OCI-LY1 (cell line): Measurements from ENCODE around the gene FAM210B.
"Not testable (repeated sequence)": the region's sequence is repeated elsewhere in the genome, so short reads cannot be mapped to it uniquely, and the experiment has no call there.

Experiments
- H2AFZ ChIP-seq: fragments of 200-600 bp; sonication (generic), shearing (Covaris generic); 2 replicates; pipeline ENCODE4 v1.6.0; 2014; ENCODE audit warnings: antibody characterized with exemption, mild to moderate bottlenecking, low read length
- H3F3A ChIP-seq: fragments of 200-600 bp; sonication (generic), shearing (Covaris generic); 2 replicates; pipeline ENCODE4 v1.6.0; 2014; ENCODE audit warnings: mild to moderate bottlenecking, antibody characterized with exemption, low read length, moderate library complexity; ENCODE audit not compliant: insufficient read depth
- H3K27ac ChIP-seq: fragments of 200-600 bp; sonication (generic); 2 replicates; pipeline ENCODE4 v1.5.1; 2014; ENCODE audit warnings: low read length, mixed run types, mild to moderate bottlenecking, low read depth; ENCODE audit not compliant: poor library complexity, severe bottlenecking
- H3K27me3 ChIP-seq: fragments of 200-600 bp; sonication (generic); 2 replicates; pipeline ENCODE4 v1.6.0; 2014; ENCODE audit warnings: antibody characterized with exemption, mild to moderate bottlenecking, low read length, moderate library complexity; ENCODE audit not compliant: insufficient read depth
- H3K36me3 ChIP-seq: fragments of 200-600 bp; sonication (generic); 2 replicates; pipeline ENCODE4 v1.6.1; 2014; ENCODE audit warnings: mild to moderate bottlenecking, antibody characterized with exemption, low read length, moderate library complexity, mixed read lengths; ENCODE audit not compliant: insufficient read depth
- H3K4me1 ChIP-seq: fragments of 200-600 bp; sonication (generic); 2 replicates; pipeline ENCODE4 v1.5.1; 2014; ENCODE audit warnings: mild to moderate bottlenecking, low read length, moderate library complexity; ENCODE audit not compliant: insufficient read depth, severe bottlenecking
- H3K4me2 ChIP-seq: fragments of 200-600 bp; sonication (generic), shearing (Covaris generic); 2 replicates; pipeline ENCODE4 v1.6.1; 2014; ENCODE audit warnings: low read length
- H3K4me3 ChIP-seq: fragments of 200-600 bp; sonication (generic); 2 replicates; pipeline ENCODE4 v1.5.1; 2014; ENCODE audit warnings: low read length, low read depth, mild to moderate bottlenecking, mixed read lengths; ENCODE audit not compliant: poor library complexity, severe bottlenecking
- H3K79me2 ChIP-seq: fragments of 200-600 bp; shearing (Covaris generic); 2 replicates; pipeline ENCODE4 v1.6.1; 2016; ENCODE audit warnings: mixed run types, low read length, mixed read lengths; ENCODE audit not compliant: insufficient read depth
- H3K9ac ChIP-seq: fragments of 200-600 bp; sonication (generic), shearing (Covaris generic); 2 replicates; pipeline ENCODE4 v1.6.1; 2014; ENCODE audit warnings: mild to moderate bottlenecking, low read length, mixed read lengths
- H3K9me2 ChIP-seq: fragments of 200-600 bp; sonication (generic), shearing (Covaris generic); 2 replicates; pipeline ENCODE4 v1.6.1; 2014; ENCODE audit warnings: low read depth, mild to moderate bottlenecking, low read length, mixed read lengths
- H3K9me3 ChIP-seq: fragments of 200-600 bp; shearing (Covaris generic); 2 replicates; pipeline ENCODE4 v1.6.1; 2014; ENCODE audit warnings: low read length, mixed read lengths
- H4K20me1 ChIP-seq: fragments of 200-600 bp; sonication (generic), shearing (Covaris generic); 2 replicates; pipeline ENCODE4 v1.6.0; 2016; ENCODE audit warnings: mild to moderate bottlenecking, low read length; ENCODE audit not compliant: insufficient read depth
- EZH2 ChIP-seq: fragments of 200-600 bp; sonication (generic), shearing (Covaris generic); IDR thresholded peaks from 2 replicates; pipeline ENCODE4 v1.8.0; 2017; ENCODE audit warnings: borderline replicate concordance, mixed run types, mild to moderate bottlenecking, antibody characterized with exemption, low read length, moderate library complexity, mixed read lengths
- TF ChIP-seq, protein P1 (sequence below): fragments of 200-600 bp; sonication (generic), shearing (Covaris generic); IDR thresholded peaks from 2 replicates; pipeline ENCODE4 v1.5.1; 2017; ENCODE audit warnings: mild to moderate bottlenecking, antibody characterized with exemption, low read length, moderate library complexity, mixed read lengths

Gene FAM210B

GRCh38 chr20:56409956-56410355 is 51.2 kb downstream of the FAM210B start:
- no peak overlapping the region for H2AFZ ChIP-seq
- no peaks in the 10 kb centered on the region for H3K9me2 ChIP-seq
- H3K79me2 ChIP-seq = no peaks in the 10 kb centered on the region
- peaks cover 12% of the 10 kb centered on the region for H3K4me1 ChIP-seq
- H3K4me3 ChIP-seq = no peak overlapping the region
- no peaks in the 10 kb centered on the region for H3K9me3 ChIP-seq
- no peak overlapping the region for H3K27ac ChIP-seq
- no peak overlapping the region for H3K4me2 ChIP-seq
- H3K36me3 ChIP-seq = peaks cover 41% of the 10 kb centered on the region
- H3K9ac ChIP-seq = no peak overlapping the region
- H3F3A ChIP-seq = no peaks in the 10 kb centered on the region
- H3K27me3 ChIP-seq = no peaks in the 10 kb centered on the region
- no peaks in the 10 kb centered on the region for H4K20me1 ChIP-seq
- TF ChIP-seq, protein P1, sequence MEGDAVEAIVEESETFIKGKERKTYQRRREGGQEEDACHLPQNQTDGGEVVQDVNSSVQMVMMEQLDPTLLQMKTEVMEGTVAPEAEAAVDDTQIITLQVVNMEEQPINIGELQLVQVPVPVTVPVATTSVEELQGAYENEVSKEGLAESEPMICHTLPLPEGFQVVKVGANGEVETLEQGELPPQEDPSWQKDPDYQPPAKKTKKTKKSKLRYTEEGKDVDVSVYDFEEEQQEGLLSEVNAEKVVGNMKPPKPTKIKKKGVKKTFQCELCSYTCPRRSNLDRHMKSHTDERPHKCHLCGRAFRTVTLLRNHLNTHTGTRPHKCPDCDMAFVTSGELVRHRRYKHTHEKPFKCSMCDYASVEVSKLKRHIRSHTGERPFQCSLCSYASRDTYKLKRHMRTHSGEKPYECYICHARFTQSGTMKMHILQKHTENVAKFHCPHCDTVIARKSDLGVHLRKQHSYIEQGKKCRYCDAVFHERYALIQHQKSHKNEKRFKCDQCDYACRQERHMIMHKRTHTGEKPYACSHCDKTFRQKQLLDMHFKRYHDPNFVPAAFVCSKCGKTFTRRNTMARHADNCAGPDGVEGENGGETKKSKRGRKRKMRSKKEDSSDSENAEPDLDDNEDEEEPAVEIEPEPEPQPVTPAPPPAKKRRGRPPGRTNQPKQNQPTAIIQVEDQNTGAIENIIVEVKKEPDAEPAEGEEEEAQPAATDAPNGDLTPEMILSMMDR = no peak
- no peak for TF ChIP-seq EZH2

GRCh38 chr20:56411287-56411686 is 52.5 kb downstream of the FAM210B start:
- peak overlapping the region; percentile 76 for H3K27ac ChIP-seq

DNA sequence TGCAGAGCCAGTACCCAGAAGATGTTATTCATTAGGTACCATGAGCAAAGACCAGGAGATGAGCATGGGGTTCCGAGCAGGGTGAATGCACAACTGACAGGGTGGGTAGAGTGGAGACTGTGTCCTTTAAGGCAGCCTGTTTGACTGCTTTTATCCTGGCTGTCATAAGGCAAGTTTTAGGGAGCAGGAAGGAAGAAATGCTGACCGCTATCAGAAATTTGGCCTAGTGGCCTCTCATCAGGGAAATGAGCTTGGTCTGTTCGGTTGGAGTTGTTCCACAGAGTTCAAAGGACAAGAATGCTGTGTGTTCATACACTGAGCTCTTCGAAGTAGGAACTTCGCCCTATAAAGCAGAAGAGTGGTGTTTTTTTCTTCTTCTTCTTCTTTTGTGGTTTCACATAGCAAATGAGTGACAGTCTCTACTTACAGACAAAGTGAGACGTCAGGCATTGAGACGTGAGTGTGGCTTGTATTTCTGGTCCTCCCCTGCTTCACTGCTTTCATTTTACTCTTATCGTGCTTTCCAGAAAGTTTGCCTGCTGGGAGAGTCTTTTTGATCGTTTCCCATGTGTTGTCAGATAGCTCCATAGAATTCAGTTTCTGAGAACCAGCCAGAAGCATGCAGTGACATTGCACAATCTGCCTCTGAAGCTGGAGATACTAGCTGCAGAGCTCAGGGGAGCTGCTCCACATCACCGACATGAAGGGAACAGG is 53.1 kb downstream of the FAM210B start, which contains the start of gene CASS4:
Gene CASS4 (plus strand): TSS at position 502 of the 714 bp plus-strand sequence. CDS start 199 bp downstream, at position 701.
- Histone ChIP-seq H3K4me2 (peak within 1 kb of the TSS; percentile 25), H3K79me2 (no peaks in the 10 kb centered on the region), H3K36me3 (peaks cover 21% of the 10 kb centered on the region), H3F3A (no peaks in the 10 kb centered on the region), H3K4me1 (peaks cover 12% of the 10 kb centered on the region), H3K9me3 (no peaks in the 10 kb centered on the region), H3K27me3 (no peaks in the 10 kb centered on the region), H3K9ac (no peak within 1 kb of the TSS; the same call in 1 of the 2 replicates), H3K9me2 (no peaks in the 10 kb centered on the region), H2AFZ (no peak within 1 kb of the TSS), H3K27ac (peak within 1 kb of the TSS; percentile 76), H3K4me3 (peak within 1 kb of the TSS; percentile 3), H4K20me1 (no peaks in the 10 kb centered on the region)
- no peak for TF ChIP-seq EZH2
- TF ChIP-seq, protein P1 = no peak

More at GRCh38 chr20:56411287-56411686, 52.5 kb downstream of the FAM210B start:
- H3K9ac ChIP-seq, H3K9me3 ChIP-seq, H4K20me1 ChIP-seq, H2AFZ ChIP-seq, H3K4me3 ChIP-seq, H3K79me2 ChIP-seq, H3F3A ChIP-seq, H3K9me2 ChIP-seq, H3K27me3 ChIP-seq: not testable (repeated sequence)
- peaks cover 12% of the 10 kb centered on the region for H3K4me1 ChIP-seq
- H3K36me3 ChIP-seq = peaks cover 28% of the 10 kb centered on the region
- H3K4me2 ChIP-seq = peak overlapping the region; percentile 25; the same call in 1 of the 2 replicates

- Histone ChIP-seq H3K9me3 (no peaks in the 10 kb centered on the region), H3K4me1 (peaks cover 12% of the 10 kb centered on the region), H3K4me2 (peak overlapping the region; percentile 25; the same call in 1 of the 2 replicates), H3K27ac (peak overlapping the region; percentile 76), H3K79me2 (no peaks in the 10 kb centered on the region), H4K20me1 (no peaks in the 10 kb centered on the region), H2AFZ (no peak overlapping the region), H3K27me3 (no peaks in the 10 kb centered on the region), H3K9me2 (no peaks in the 10 kb centered on the region), H3K4me3 (peak overlapping the region; percentile 3), H3K36me3 (peaks cover 16% of the 10 kb centered on the region), H3K9ac (no peak overlapping the region; the same call in 1 of the 2 replicates), H3F3A (no peaks in the 10 kb centered on the region)
- no peak for TF ChIP-seq EZH2
- TF ChIP-seq, protein P1 = no peak
Observed at GRCh38 chr20:56412473-56412790, 53.7 kb downstream of the FAM210B start.
